Duodenal mucosa (tissue), 2 donors: Measurements from ENCODE around the gene NUMB.

Experiments
- H3K27ac ChIP-seq: one replicate; pipeline ENCODE4 v1.7.0; 2013; ENCODE audit warnings: low read depth, low read length
- H3K27me3 ChIP-seq, 2 donors: one replicate each; pipeline ENCODE4 v1.7.0; 2013; ENCODE audit warnings: low read length in 2 of 2, control low read depth in 1 of 2; ENCODE audit not compliant: insufficient read depth in 2 of 2, control insufficient read depth in 1 of 2
- H3K36me3 ChIP-seq, 2 donors: one replicate each; pipeline ENCODE4 v1.7.0; 2013; ENCODE audit warnings: low read length in 2 of 2, control low read depth in 1 of 2; ENCODE audit not compliant: insufficient read depth in 2 of 2, control insufficient read depth in 1 of 2
- H3K4me1 ChIP-seq, 2 donors: one replicate each; pipeline ENCODE4 v1.7.0; 2013; ENCODE audit warnings: low read length in 2 of 2, control low read depth in 1 of 2; ENCODE audit not compliant: insufficient read depth in 2 of 2, control insufficient read depth in 1 of 2
- H3K4me3 ChIP-seq, 2 donors: one replicate each; pipeline ENCODE4 v1.7.0; 2013; ENCODE audit warnings: low read length in 2 of 2, low read depth in 1 of 2
- H3K9ac ChIP-seq, 2 donors: one replicate each; pipeline ENCODE4 v1.7.0; 2013; ENCODE audit warnings: low read length in 2 of 2, low read depth in 1 of 2
- H3K9me3 ChIP-seq, 2 donors: one replicate each; pipeline ENCODE4 v1.7.0; 2013; ENCODE audit warnings: low read length in 2 of 2, control low read depth in 1 of 2; ENCODE audit not compliant: control insufficient read depth in 1 of 2

Gene NUMB

GRCh38 chr14:73478684-73479083 lies 20.3 kb upstream of the NUMB start:
- Histone ChIP-seq H3K4me1 (peaks cover 4 to 7% of the 10 kb centered on the region in 2 donors), H3K9me3 (no peaks in the 10 kb centered on the region), H3K4me3 (no peak overlapping the region), H3K27ac (no peak overlapping the region), H3K9ac (no peak overlapping the region), H3K36me3 (no peaks in the 10 kb centered on the region), H3K27me3 (no peaks in the 10 kb centered on the region)

DNA sequence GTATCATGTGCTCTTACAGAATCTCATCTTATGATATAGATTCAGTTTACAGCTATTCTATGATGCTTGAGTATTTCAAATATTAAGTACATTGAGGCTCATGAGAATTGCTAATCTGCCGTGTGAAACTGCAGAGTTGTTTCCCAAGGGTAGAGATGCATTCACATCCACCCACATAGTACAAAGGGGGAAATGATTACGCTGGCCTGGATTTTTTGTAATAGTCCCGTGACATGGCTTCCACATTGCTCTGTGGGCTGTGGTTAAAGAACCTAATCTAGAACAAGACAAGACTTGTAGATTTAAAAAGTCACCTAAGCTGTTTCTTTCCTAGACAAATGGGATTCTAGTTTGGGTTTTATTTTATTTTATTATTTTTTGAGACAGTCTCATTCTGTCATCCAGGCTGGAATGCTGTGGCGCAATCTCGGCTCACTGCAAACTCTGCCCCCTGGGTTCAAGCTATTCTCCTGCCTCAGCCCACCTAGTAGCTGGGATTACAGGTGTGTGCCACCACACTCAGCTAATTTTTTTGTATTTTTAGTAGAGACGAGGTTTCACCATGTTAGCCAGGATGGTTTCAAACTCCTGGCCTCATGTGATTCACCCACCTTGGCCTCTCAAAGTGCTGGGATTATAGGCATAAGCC lies 19.4 kb upstream of the NUMB start:
- H3K27ac ChIP-seq = no peak overlapping the region
- H3K27me3 ChIP-seq = no peaks in the 10 kb centered on the region
- H3K9ac ChIP-seq = no peak overlapping the region
- H3K9me3 ChIP-seq = no peaks in the 10 kb centered on the region
- peaks cover 4 to 7% of the 10 kb centered on the region in 2 donors for H3K4me1 ChIP-seq
- H3K36me3 ChIP-seq = no peaks in the 10 kb centered on the region
- no peak overlapping the region for H3K4me3 ChIP-seq

DNA sequence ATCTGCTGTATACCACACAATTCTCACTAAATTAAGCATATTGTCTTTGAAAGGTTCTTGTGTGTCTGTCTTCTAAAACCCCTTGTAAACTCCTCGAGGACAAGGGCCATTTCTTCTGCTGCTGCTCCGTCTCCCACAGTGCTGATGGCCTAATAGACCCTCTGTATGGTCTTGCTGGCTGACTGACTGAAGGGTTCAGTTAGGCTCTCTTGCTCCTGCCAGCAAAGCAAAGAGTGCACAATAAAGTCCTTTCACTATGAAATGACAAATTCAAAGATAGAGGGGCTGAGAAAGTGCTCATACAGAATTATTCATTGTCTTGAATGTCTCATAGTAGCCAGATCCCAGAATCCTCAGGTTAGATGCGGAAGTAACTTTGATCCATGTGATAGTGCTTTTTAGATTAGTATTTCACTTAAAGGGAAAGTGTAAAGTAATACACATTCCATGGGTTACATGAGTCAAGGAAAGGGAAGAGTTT lies 18.1 kb upstream of the NUMB start:
- Histone ChIP-seq H3K36me3 (no peaks in the 10 kb centered on the region), H3K27ac (no peak overlapping the region), H3K9me3 (no peaks in the 10 kb centered on the region), H3K27me3 (no peaks in the 10 kb centered on the region), H3K4me1 (peaks cover 4 to 7% of the 10 kb centered on the region in 2 donors), H3K4me3 (no peak overlapping the region), H3K9ac (no peak overlapping the region)

DNA sequence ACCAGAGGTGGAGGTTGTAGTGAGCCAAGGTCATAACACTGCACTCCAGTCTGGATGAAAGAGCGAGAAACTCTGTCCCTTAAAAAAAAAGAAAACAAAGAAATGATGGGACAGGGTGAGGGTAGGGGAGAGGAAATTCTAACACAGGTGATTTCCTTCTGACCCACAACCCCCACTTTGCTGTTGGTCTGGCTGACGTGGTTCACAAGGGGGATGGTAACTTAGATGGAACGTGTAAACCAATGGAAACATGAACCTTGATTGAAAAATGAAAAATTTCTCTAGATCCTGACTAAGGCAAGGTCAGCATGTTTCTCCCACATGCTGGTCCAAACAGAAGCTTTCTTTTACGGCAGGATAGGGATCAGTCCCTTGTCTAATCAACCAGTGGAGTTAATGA lies 16.6 kb upstream of the NUMB start:
- H3K36me3 ChIP-seq = no peaks in the 10 kb centered on the region
- H3K9ac ChIP-seq = no peak overlapping the region
- H3K27ac ChIP-seq = no peak overlapping the region
- no peaks in the 10 kb centered on the region for H3K9me3 ChIP-seq
- H3K27me3 ChIP-seq = no peaks in the 10 kb centered on the region
- H3K4me1 ChIP-seq = peaks cover 4 to 7% of the 10 kb centered on the region in 2 donors
- no peak overlapping the region for H3K4me3 ChIP-seq

- Histone ChIP-seq H3K27me3 (no peaks in the 10 kb centered on the region), H3K36me3 (no peaks in the 10 kb centered on the region), H3K9ac (no peak overlapping the region), H3K9me3 (no peaks in the 10 kb centered on the region), H3K27ac (no peak overlapping the region), H3K4me1 (peaks cover 11 to 23% of the 10 kb centered on the region in 2 donors), H3K4me3 (no peak overlapping the region)
Observed at GRCh38 chr14:73472185-73473114, 14.1 kb upstream of the NUMB start.

GRCh38 chr14:73471582-73472184 lies 13.3 kb upstream of the NUMB start:
- Histone ChIP-seq H3K9me3 (no peaks in the 10 kb centered on the region), H3K9ac (no peak overlapping the region), H3K27me3 (no peaks in the 10 kb centered on the region), H3K36me3 (no peaks in the 10 kb centered on the region), H3K27ac (no peak overlapping the region), H3K4me3 (no peak overlapping the region), H3K4me1 (peaks cover 14 to 22% of the 10 kb centered on the region in 2 donors)

GRCh38 chr14:73468828-73469375 lies 10.6 kb upstream of the NUMB start:
- no peaks in the 10 kb centered on the region for H3K27me3 ChIP-seq
- no peak overlapping the region for H3K27ac ChIP-seq
- H3K4me3 ChIP-seq = no peak overlapping the region
- peaks cover 24 to 36% of the 10 kb centered on the region in 2 donors for H3K4me1 ChIP-seq
- no peaks in the 10 kb centered on the region for H3K9me3 ChIP-seq
- no peaks in the 10 kb centered on the region for H3K36me3 ChIP-seq
- H3K9ac ChIP-seq = no peak overlapping the region

GRCh38 chr14:73467800-73468199 lies 9.5 kb upstream of the NUMB start:
- Histone ChIP-seq H3K27ac (no peak overlapping the region), H3K36me3 (no peaks in the 10 kb centered on the region), H3K27me3 (no peaks in the 10 kb centered on the region), H3K9ac (no peak overlapping the region), H3K4me1 (peaks cover 33 to 46% of the 10 kb centered on the region in 2 donors), H3K4me3 (no peak overlapping the region), H3K9me3 (no peaks in the 10 kb centered on the region)

DNA sequence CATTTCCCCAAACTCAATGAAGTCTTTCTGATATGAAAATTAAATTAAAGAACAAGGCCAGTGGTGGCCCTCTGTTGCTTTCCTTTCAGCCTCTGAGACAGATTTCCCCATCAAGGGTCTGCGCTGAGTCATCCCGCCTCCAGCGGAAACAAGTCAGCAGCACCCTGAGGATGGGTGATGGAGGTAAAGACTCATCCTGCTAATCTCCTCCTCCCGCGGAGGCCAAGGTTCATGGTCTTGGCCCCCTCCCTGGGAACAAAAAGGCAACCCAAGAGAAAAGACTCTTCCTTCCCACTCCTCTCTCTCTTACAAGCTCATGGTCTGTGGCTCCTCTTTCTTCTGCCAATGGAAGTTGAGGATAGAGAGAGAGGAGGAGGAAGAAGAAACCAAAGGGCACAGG lies 9.0 kb upstream of the NUMB start:
- Histone ChIP-seq H3K9ac (no peak overlapping the region), H3K27me3 (no peaks in the 10 kb centered on the region), H3K27ac (no peak overlapping the region), H3K36me3 (no peaks in the 10 kb centered on the region), H3K9me3 (no peaks in the 10 kb centered on the region), H3K4me1 (peaks cover 36 to 50% of the 10 kb centered on the region in 2 donors), H3K4me3 (no peak overlapping the region)

- Histone ChIP-seq H3K9ac (no peak overlapping the region), H3K36me3 (no peaks in the 10 kb centered on the region), H3K4me1 (peaks cover 40 to 53% of the 10 kb centered on the region in 2 donors), H3K27me3 (no peaks in the 10 kb centered on the region), H3K27ac (no peak overlapping the region), H3K9me3 (no peaks in the 10 kb centered on the region), H3K4me3 (no peak overlapping the region)
Observed at GRCh38 chr14:73466861-73467260, 8.5 kb upstream of the NUMB start.
